ENCODE results near the gene DUSP9.

Gene DUSP9

DNA sequence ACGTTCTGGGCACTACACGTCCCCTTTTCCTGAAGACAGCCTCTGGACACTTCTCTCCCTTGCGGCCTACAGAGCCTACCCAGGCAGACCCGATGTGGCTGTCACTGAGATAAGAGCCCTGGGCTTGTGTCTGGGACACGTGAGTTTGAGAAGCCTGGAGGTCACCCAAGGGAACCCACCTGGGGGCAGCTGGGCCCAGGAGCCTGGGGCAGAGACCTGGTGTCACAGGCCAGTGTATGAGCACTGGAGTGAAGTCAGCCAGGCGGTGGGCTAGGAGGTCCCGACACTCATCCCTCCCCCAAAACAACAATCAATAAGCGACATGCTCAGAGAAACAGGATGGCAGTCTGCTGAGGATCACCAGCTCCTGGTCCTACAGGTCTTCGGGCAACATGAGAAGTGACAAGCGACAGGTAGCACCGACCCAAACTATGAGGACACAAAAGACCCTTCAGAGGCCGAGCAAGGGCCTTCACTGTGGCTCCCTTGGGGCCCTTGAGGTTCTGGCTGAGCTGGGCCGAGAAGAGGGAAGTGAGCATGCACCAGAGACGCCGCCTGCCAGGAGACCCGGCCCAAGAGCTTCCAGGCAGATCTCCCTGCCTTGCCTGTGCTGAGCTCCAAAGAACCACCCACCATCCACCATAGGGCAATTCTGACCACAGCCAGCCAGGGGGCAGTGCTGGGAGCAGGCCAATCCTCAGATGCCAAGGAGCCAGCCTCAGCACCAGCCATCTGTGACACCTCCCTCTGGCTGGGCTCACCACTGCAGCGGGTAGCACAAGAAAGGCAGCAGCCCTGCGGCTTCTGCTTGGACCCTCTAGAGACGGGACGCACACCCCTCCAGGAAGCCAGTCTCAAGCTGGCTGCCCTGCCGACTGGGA lies 11.0 kb upstream of the DUSP9 start:
- TF ChIP-seq REST (IDR thresholded peaks at IDR 0.05; ENCODE audit: insufficient read depth in 1 of 2, low read depth in 2 of 2, low read length in 2 of 2) (no peak), SIN3A (IDR thresholded peaks at IDR 0.05; ENCODE audit: borderline replicate concordance, insufficient read depth, low read length) (no peak), FOXP2 (optimal IDR thresholded peaks at IDR 0.05; ENCODE audit: borderline replicate concordance, extremely low read depth, extremely low read length, insufficient read depth) (no peak), POLR2AphosphoS5 (IDR thresholded peaks at IDR 0.05; ENCODE audit: low read depth, low read length) (no peak), TAF1 (IDR thresholded peaks at IDR 0.05; ENCODE audit: borderline replicate concordance, insufficient read depth, low read length) (no peak)

DNA sequence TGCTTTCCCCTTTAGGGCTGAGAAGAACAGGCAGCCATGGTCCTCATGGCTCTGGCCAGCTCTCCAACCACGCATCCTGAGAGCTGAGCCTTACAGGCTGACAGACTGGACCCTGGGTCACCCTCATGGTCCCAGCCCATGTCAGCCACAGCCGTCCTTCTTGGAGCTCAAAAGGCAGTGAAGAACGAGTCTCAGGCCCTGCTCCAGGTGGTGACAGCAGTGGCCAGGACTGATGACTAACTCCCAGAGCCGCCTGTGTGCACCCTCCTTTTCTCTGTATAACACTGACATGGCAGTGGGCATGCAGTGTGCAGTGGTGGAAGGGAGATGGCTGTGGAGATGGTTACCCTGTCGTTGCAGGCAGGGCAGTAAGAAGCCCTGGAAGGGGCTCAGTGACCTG lies 10.3 kb upstream of the DUSP9 start:
- no peak for TF ChIP-seq TAF1 (IDR thresholded peaks at IDR 0.05; ENCODE audit: borderline replicate concordance, insufficient read depth, low read length)
- no peak for TF ChIP-seq SIN3A (IDR thresholded peaks at IDR 0.05; ENCODE audit: borderline replicate concordance, insufficient read depth, low read length)
- TF ChIP-seq REST (IDR thresholded peaks at IDR 0.05; ENCODE audit: insufficient read depth in 1 of 2, low read depth in 2 of 2, low read length in 2 of 2): no peak
- TF ChIP-seq POLR2AphosphoS5 (IDR thresholded peaks at IDR 0.05; ENCODE audit: low read depth, low read length): no peak
- TF ChIP-seq FOXP2 (optimal IDR thresholded peaks at IDR 0.05; ENCODE audit: borderline replicate concordance, extremely low read depth, extremely low read length, insufficient read depth): no peak

DNA sequence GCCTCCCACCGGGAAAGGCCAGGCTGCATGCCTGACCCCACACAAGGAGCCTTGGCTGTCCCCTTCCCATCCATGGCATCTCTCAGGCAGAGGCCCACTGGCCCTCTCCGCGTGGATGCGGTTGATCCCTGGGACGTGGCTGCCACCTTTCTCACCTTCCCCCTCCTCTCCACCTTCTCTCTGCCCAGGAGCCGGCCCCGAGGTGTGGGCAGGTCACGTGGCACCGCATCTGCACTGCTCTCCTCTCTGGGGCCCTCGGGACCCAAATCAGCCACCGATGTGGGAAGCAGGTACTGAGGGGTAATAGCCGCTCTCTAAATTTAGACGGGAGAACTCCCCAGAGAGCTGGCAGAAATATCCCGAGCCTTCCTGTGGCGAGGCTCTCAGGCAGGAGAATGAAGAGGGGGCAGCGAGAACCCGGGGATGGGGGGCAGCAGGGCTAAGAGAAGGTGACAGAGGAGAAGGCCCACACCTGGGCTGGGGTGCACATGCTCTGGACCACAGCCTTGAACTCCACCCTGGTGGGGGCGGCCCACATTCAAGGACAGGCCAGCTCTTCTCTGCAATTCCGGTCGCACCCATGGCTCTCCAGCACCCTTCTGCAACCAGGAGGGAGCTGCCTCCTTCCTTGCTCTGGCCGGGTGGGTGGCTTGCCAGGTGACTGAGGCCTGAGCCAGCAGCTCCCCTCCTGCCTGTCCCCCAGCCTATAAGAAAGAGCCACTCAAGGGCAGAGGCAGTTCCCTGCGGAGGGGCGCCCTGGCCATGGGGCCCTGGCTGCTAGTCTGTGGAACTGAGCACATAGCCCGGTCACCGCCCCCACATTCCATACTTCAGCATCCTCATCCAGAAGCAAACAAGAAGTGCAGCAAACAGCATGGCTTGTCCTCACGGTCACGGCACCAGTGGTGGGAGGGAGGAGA lies 9.6 kb upstream of the DUSP9 start:
- TF ChIP-seq REST (IDR thresholded peaks at IDR 0.05; ENCODE audit: insufficient read depth in 1 of 2, low read depth in 2 of 2, low read length in 2 of 2): no peak
- no peak for TF ChIP-seq SIN3A (IDR thresholded peaks at IDR 0.05; ENCODE audit: borderline replicate concordance, insufficient read depth, low read length)
- TF ChIP-seq POLR2AphosphoS5 (IDR thresholded peaks at IDR 0.05; ENCODE audit: low read depth, low read length): no peak
- TF ChIP-seq TAF1 (IDR thresholded peaks at IDR 0.05; ENCODE audit: borderline replicate concordance, insufficient read depth, low read length): no peak
- TF ChIP-seq FOXP2 (optimal IDR thresholded peaks at IDR 0.05; ENCODE audit: borderline replicate concordance, extremely low read depth, extremely low read length, insufficient read depth): no peak

GRCh38 chrX:153638041-153638371 lies 9.0 kb upstream of the DUSP9 start:
- TF ChIP-seq SIN3A (IDR thresholded peaks at IDR 0.05; ENCODE audit: borderline replicate concordance, insufficient read depth, low read length) (no peak), REST (IDR thresholded peaks at IDR 0.05; ENCODE audit: insufficient read depth in 1 of 2, low read depth in 2 of 2, low read length in 2 of 2) (no peak), FOXP2 (optimal IDR thresholded peaks at IDR 0.05; ENCODE audit: borderline replicate concordance, extremely low read depth, extremely low read length, insufficient read depth) (no peak), POLR2AphosphoS5 (IDR thresholded peaks at IDR 0.05; ENCODE audit: low read depth, low read length) (no peak), TAF1 (IDR thresholded peaks at IDR 0.05; ENCODE audit: borderline replicate concordance, insufficient read depth, low read length) (no peak)
